ENCODE data around the gene TRMT61A.
A peak's percentile ranks its signal among the peaks of the same experiment; 100 is the strongest.
"Not testable (repeated sequence)": the region's sequence is repeated elsewhere in the genome, so short reads cannot be mapped to it uniquely, and the experiment has no call there.

Gene TRMT61A

DNA sequence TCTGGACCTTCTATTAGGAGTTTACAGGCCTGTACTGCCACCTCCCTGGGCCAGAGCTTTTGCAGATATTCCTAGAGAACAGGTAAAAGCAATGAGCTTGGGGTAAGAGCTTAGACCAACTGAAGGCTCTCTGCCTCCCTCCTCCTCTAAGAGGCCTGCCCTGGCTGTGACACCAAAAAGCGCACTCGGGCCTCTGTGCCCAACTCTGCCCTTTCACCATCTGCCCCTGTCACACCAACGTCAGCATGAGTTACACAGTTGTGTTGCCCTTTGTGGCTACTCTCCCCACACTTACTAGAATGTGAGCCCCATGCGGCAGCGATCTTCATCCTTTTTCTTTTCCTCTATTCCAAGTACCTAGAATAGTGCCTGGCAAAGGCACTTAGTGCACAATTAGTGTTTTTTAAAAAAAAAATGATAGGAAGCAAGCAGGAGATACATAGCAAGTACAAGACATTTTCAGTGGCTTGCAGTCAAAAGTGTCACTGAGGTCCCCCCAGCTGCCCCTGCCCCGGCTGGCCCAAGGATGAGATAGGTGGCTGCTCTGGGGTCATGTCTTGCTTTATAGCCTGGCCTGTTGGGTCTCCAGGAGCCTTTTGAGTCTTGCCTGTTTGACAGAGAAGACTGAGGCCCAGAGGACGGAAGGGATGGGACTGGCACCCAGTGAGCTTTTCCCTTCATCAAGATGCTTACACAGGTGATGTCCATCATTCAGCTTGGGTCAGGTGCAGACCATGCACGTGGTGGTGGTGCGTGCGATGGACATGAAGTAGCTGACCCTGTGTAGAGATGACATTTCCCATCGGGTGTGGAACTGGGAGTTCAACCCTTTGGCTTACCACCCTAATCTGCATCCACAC lies 18.9 kb upstream of the TRMT61A start:
- DNase-seq: no peak

DNA sequence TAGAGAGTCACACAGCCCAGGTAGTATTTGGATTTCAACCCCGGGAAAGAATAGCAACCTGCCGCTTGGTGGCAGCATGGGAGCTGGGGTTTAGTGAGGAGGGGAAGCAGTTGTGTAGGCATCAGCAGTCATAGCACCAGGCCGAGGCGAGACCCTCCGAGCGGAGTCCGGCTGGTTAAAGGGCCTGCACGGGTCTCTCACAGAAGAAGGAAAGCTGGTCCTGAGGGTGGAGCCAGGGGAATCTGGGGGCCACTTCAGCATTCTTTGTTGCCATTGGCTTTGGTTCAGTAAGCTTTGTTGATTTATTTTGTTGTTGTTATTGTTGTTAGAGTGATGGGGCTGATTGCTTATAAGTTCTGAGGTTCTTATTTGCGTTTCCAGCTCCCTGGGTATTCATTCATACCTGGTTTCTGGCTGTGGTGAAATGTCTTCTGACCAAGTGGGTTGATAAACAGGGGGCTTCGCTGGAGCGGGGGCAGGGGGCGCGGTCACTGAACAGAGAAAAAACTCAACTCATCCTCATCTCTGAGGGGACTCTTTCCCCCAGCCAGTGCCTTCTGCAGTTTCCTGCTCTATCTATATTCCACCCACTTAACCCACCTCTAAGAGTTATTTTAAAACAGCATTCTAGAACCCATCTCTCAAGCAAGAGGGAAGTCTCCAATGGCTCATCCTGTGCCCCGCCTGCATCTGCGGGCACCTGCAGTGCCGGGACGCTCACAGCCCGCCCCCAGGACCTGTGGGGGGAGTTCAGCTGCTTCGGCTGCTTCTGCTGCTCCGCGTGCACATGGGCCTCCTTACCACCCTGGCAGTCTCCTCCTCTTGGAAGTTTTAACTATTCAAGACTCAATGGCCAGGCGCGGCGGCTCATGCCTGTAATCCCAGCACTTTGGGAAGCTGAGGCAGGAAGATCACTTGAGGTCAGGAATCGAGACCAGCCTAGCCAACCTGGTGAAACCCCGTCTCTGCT lies 18.0 kb upstream of the TRMT61A start:
- no peak for DNase-seq

DNA sequence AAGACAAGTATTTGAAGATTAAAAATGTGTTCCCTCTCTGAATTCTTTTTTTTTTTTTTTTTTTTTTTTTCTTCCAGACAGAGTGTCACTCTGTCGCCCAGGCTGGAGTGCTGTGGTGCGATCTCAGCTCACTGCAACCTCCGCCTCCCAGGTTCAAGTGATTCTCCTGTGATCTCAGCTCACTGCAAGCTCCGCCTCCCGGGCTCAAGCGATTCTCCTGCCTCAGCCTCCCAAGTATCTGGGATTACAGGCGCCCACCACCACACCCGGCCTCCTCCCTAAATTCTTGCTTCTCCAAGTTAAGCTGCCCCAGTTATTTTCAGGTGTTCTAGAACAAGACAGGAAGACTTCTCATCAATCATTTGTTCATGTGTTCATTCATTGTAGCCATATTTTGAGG lies 16.8 kb upstream of the TRMT61A start:
- DNase-seq: not testable (repeated sequence)

DNA sequence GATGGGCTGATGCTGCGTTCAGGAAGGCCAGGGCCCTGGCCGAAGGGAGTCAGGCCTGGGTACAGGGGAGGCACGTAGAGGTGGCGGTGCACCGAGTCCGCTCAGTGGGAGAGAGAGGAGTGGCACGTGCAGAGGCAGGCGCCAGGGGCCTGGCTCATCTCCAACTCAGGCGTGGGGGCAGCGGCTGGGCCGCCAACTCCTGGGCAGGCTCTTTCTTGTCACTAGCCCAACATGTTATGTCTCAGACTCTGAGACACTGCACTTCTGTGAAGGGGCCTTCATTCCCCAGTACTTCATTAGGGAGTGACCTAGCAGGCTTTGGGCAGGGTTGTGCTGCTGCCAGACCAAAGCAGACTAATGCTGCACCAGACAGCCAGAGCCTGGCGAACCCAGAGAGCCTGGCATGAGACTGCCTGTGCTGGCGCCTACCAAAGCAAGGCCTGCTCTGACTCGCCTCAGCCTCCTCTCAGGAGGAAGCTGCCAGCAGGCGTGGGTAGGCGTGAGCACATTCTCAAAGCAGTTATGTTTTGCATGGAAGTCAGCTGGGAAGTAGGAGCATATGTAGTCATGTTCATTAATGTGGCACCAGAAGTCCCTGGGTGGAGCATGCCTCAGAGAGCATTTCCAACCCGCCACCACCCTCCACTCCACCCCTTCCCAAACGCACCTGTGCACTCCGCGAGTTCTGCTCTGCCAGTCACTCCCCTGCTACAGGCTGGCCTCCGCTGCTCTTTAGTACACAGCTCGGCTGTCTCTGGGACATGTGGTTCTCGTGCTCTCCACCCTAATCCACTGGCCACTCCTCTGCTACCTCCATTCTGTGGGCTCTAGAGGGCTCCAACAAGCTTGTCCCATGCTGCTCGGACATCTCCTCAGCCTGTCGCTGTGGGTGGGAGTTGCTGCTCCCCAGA lies 16.0 kb upstream of the TRMT61A start:
- peak; percentile 62 to 80 (median 75) for DNase-seq

DNA sequence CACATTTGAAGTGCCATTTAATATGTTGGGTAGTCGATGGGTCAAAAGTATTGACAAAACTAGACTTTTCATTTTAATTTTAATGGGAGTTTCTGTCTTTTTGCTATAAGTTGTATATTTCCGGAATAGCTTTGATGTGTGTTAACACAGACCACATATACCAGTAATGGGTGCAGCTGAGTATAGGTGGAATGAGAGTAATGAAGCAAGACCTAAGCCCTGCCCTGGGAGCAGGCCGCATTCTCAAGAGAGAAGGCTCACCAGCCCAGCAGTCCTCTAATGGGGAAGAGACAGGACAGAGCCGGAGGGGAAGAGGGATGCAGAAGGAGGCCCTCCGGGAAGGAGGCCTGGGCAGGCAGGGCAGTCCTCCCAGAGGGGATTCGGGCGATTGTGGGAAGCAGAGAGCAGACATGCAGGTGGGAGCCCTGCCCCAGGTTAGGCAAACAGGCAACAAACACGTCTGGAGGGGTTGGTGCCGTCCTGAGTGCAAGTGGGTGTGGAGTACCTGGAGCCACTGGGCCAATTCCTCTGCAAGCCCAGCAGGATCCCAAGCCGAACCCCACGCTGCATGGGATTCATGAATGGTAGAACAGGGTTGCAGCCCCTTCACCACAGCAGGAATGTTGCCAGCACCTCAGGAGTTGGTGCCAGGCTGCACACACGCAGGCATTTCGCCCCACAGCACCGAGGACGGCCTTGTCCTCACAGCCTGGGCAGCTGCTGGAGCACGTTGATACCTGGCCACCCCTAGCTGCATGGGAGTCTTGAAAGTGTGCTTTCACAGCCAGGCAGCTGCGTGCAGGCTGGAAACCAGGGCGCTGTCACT lies 14.2 kb upstream of the TRMT61A start:
- no peak for DNase-seq

DNA sequence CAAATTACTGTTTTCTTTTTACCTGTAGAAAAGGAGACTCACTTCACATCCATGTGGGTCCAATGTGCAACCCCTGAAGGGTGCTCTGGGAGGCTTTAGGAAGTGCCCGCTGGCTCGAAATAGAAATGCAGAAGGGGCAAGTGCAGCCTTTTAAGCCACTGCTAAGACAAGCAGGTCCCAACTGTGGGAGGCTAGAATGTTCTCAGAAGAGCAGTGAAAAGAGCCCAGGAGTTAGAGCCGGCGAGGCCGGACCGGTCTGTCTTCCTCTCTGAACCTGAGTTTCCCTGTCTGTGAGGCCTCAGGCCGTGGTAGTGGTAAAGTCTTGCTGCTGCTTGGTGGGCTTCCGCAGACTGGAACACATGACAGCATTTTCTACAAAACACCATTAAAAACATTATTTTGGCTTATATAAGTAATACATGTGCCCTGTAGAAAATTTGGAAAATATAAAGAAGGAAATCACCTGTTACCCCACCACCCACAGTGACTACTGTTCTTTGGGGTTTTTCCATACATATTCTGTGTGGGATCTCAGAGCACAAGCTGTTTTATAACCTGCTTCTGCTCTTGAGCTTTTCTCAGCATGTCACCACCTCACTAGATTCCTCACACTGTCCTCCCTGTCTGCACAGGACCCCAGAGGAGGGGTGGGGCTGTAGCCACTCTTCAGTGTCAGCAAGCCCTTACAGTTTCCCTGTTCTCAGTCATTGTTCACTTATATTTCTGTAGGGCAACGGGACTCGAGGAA lies 12.4 kb upstream of the TRMT61A start:
- peak in 1 of 3 donors; percentile 34 for DNase-seq

DNA sequence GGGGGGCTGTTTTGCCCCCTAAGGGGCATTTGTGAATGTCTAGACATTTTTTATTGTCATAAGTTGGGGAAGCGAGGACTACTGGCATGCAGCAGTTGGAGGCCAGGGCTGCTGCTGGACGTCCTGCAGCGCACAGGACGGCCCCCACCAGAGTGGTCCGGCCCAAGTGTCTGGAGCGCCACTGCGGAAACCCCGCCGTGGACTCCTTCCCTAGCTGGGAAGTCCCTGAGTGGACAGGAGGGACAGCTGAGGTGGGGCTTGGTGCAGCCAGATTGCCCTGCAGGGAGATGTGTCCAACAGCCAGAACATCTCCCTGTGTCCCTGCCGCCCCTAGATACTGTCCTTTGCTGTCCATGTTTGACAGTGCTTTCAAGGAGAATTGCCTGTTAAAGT lies 11.8 kb upstream of the TRMT61A start:
- DNase-seq: peak in 1 of 3 donors; percentile 28

DNA sequence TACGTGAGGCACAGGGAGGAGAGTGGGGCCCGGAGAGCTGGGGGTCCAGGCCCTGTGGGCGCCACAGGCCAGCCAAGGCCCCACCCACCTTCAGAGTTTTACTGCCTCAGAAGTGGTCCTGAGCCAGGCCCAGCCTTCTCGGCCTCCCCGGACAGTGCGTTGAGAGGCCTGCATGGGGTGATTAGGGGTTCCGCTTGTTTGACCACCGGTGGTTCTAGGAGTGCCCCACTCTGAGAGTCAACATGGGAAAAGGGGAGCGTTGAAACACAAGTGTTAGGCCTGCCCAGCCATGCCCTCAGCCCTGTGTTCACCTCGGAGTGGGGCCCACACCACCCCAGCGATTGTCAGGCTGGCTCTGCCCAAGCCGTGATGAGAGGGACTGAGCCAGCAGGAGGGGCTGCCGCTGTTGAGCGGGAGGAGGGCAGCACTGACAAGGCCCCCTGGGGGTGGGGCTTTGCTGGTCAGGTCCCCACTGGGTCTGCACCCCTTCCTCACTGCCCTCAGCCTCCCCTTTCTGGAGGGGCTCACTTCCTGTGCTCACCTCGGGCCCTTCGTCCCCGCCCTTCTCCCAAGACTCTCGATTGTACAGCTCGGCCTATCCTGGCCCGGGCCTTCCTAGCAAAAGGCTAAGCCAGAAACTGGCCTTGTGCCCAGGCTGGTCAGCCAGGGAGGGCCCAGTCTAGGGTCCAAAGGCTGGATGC lies 11.1 kb upstream of the TRMT61A start:
- DNase-seq: no peak

DNA sequence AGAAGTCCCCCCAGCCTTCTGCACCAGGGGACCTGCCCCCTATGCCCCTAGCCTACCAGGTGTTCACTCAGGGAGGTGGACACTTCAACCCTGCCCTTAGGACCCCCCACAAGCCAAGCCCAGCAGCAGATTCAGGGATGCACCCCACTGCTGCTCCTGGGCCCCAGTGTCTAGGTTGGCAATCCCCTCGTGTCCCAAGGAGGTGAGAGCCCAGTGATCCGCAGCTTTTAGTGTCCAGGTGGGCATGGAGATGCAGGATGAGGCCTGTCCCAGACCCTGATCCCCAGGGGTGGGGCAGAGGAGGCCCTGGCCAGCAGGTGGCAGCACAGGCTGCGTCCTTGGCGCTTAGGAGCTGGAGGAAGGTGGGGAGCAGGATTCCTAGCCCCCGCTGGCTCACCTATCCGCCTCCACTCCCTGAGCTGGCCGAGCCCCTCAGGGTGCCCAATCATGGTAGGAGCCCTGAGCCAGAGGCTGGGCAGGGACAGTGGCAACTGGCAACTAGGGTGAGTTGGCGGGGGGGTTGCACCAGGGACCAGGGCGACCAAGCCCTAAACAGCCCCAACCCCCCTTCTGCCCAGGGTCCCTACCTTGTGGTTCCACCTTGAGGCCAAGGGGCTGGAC lies 10.5 kb upstream of the TRMT61A start:
- DNase-seq: peak; percentile 55 to 79 (median 61)

DNA sequence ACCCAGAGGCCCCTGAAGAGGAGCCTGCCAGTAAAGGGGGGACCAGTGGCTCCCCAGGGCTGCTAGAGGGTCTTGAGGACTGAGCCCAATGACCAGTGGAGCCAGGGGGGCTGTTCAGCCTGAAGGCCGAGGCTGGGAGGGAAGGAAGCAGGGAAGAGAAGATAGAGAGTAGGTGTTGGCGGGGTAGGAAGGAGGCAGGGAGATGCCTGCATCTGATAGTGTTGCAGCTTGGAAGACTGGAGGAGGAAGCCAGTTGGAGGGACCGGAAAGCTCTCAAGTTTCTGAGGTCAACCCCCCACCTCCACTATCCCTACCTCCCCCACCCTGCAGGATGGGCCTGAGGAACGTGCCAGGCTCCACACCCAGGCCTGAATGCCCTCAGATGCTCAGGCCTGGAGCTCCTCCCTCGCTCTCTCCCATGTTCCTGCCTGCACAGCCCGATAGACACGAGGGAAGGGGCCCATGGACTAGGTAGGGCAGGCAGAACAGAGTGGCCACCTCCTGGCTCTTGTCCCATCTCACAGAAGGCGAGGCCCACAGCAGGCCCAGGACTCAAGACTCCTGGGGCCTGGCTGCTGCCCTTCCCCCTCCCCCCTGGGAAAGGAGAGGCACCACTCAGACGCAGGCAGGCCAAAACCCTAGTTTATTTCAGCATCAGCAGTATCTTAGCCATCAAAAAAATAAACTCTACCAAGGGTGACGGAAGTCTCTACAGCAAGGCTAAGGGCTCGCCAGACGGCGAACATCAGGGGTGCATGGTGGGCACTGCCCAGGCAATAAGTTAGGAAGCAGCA lies 9.8 kb upstream of the TRMT61A start:
- peak in 1 of 3 donors; percentile 41 for DNase-seq

DNA sequence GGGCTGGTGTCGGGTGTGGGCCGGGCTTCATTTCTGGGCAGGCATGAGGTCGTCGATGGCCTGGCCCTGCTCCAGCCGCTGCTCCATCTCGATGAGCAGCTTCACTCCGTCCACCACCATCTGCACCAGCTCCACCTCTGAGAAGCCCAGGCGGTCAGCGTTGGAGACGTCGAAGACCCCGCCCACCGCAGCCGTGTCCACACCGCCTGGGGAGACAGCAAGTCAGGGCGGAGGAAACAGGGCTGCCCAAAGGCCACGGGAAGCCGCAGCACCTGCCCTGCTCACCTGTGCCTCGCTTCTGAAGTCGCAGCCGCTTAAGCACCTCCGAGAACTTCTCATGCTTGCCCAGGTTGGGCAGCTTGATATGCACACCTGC lies 9.2 kb upstream of the TRMT61A start:
- DNase-seq: no peak

DNA sequence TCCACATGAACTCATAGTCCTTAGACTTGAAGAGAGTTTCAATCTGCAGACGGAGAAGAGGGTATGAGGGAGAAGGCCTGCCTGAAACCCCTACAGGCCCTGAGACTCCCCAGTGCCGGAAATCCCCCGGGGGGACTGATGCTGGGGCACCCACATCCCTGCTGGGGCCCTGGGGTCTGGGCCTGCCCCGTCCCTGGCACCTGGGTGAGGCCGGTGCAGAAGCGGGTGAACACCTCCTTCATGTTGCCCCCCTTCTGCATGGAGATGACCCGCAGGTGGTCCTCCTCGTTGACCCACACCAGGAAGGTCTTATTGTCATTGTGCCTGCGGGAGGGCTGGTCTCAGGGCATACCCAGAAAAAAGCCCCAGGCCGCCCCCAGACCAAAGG lies 8.7 kb upstream of the TRMT61A start:
- peak in 1 of 3 donors; percentile 39 for DNase-seq

DNA sequence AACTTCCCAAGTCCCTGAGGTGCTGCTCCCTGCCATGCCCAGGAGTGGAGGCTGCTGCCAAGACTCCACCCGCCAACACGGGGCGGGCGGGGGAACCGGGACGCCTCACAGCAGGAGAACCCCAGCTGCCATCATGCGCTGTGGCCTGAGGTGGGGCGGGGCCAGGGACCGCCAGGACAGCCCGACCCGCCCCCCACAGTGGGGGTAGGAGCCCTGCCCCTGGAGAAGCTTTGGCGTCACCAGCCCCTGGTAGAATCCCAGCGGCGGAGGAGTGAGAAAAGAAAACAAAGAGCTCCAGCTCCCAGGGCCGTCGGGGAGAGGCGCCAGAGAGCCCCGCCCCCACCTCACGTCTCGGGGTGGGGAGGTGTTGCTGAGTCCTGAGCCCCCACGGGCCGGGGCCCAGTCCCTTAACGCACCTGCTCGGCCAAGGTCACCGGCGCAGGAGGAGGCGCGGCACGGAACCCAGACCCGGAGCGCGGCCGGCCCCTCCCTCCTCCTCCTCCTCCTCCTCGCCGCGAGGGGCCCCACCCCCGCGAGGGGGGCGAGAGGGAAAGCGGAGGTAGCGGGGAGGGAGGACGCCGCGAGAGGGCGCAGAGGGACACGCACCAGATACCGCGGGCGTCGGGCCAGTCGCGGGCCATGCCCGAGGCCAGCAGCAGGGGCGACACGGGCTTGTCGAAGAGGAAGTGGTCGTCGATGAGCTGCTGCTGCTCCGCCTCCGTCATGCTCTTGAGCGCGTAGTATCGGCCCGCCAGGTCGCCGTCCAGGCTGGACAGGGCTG lies 8.1 kb upstream of the TRMT61A start:
- peak; percentile 87 to 96 (median 92) for DNase-seq

DNA sequence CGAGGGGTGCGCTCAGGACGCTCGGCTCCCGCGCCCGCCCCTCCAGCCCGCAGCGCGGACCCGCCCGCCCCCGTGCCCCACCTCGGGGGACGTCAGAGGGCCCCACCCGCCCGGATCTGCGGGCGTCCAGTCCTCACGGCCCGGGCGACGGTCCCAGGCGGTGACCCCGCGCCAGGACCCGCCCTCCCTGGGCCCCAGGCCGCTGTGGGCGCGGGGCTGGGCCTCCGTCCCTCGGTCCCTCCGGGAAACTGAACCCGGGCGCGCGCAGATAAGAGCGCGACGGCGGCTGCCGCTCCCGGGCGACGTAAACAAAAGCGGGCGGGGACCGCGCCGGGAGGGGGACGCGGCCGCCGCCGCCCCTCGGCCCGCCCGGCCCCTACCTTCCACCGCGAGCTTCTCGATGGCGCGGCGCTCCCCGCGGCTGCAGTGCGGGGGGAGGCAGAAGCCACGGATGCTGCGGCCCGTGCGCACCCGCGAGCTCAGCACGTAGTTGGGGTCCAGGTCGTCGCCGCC lies 7.5 kb upstream of the TRMT61A start:
- DNase-seq: no peak

DNA sequence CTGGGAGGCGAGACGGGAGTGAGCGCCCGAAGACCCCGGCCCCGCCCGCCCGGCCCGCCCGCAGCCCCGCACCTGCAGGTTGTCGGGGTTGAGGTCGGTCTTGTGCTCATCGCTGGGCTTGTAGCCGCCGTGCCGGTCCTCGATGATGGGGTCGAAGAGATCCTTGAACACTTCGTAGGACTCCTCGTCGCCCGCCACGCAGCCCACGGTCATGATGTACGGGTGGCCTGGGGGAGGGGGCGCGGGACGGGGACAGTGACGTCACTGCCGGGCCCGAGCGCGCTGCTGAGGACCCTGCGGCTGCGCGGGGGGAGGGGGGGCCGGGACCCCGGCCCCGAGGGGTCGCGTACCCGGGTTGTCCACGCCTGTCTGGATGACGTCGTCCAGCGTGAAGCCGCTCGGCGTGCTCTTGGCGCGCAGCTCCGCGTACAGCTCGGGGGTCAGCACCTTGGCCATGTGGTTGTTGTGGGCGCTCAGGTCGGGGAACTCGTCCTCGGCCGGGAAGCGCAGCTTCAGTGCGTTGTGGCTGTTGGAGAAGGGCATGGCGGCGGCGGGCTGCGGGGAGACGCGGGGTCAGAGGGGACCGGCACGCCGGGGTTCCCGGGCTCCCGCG lies 6.9 kb upstream of the TRMT61A start:
- DNase-seq: peak in 1 of 3 donors; percentile 57

DNA sequence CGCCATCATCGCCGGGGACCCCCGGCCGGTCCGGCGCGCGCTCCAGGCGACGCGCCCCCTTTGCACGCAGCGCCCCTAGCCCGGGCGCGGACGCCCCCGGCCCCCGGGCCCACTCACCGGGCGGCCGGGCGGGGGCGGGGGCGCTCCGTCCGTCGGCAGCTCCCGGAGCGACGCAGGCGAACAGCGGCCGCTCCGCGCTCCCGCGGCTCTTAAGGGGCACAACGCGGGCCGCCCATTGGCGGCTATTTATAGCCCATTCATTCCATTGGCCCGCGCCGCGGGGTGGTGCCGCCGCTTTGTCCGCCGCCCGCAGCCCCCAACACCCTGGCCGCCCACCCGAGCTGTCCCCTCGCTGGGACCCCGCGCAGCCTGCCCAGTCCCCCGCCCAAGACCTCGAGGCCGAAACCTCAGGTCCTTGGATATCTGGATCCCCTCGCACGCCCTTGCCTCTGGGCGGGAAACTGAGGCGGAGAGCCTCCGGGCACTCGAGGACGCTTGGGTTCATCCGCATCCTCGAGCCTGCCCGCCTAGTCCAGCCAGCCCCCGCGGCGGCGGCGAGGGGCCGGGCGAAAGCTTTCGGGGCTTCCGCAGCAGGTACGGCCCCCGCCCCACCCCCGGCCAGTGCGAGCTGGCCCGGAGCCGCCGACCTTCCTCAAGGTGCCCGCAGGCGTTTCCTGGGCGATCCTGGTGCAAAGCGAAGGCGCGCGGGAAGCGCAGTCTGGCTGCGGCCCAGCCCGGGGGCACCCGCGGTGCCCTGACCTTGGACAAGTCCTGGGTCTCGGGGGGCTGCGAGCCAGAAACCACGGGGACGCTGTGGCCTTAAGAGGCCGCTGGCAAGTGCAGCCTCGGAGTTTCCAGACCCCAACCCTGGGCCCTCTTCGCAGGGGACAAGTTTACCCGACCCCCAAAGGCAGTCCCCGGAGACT lies 6.1 kb upstream of the TRMT61A start, which contains the start of gene CKB:
Gene CKB, minus strand, starts transcription at position 182 of the 926 bp plus-strand sequence. CDS start 337 bp downstream, outside the sequence.
- peak; percentile 73 to 87 (median 74) for DNase-seq
